Measurements from ENCODE around the gene FHOD3.

DNA sequence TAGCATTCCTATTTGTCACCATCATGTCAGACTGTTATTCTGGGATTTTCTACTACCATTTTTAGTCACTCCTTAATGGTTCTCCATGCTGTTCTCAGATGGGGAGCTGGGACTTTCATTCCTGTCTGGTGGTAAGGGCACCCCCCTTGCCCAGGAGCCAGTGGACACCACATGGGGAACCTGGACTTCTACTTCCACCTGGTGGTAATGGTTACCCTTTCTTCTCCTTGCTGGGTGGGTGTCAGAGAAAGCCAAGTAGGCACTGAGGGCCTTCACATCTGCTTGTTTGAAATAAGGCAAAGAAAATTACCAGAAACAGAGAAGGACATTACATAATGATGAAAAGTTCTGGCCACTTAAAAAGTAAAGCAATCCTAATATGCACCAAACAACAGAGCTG is 239.8 kb downstream of the FHOD3 start:
- no peak for TF ChIP-seq POLR2A (IDR thresholded peaks at IDR 0.05)
- TF ChIP-seq, protein P1, sequence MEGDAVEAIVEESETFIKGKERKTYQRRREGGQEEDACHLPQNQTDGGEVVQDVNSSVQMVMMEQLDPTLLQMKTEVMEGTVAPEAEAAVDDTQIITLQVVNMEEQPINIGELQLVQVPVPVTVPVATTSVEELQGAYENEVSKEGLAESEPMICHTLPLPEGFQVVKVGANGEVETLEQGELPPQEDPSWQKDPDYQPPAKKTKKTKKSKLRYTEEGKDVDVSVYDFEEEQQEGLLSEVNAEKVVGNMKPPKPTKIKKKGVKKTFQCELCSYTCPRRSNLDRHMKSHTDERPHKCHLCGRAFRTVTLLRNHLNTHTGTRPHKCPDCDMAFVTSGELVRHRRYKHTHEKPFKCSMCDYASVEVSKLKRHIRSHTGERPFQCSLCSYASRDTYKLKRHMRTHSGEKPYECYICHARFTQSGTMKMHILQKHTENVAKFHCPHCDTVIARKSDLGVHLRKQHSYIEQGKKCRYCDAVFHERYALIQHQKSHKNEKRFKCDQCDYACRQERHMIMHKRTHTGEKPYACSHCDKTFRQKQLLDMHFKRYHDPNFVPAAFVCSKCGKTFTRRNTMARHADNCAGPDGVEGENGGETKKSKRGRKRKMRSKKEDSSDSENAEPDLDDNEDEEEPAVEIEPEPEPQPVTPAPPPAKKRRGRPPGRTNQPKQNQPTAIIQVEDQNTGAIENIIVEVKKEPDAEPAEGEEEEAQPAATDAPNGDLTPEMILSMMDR (IDR thresholded peaks at IDR 0.05), result no peak
